Adrenal gland (tissue), 12 donors: ENCODE results near the gene FAM219B. TPM values are rescaled to one million over a fixed set of nuclear protein-coding genes. Genes with fewer than 3 reads are reported as not detected.
A peak's percentile ranks its signal among the peaks of the same experiment; 100 is the strongest.
"Not testable (repeated sequence)": the region's sequence is repeated elsewhere in the genome, so short reads cannot be mapped to it uniquely, and the experiment has no call there.

ENCODE experiments used
- DNase-seq, 7 donors: peaks; one replicate each; pipeline ENCODE4 v3.0.0-alpha.2; 2019 to 2020
- H3K27ac ChIP-seq, 5 donors: fragments of 200-600 bp; sonication (generic) in 4 of 5; 1 replicate in 3 of 5; 2 replicates in 2 of 5; pipeline versions ENCODE4 v1.5.1 to v1.8.0; 2016 to 2020; ENCODE audit warnings: mild to moderate bottlenecking in 1 of 5
- H3K27me3 ChIP-seq: fragments of 200-600 bp; 2 replicates; pipeline ENCODE4 v1.8.0; 2021
- H3K36me3 ChIP-seq, 2 donors: fragments of 200-600 bp; replicated peaks in 1 of 2; 1 replicate in 1 of 2; 2 replicates in 1 of 2; pipeline versions ENCODE4 v1.5.1 to v1.8.0; 2018 to 2022
- H3K4me1 ChIP-seq, 2 donors: fragments of 200-600 bp; replicated peaks in 1 of 2; 1 replicate in 1 of 2; 2 replicates in 1 of 2; pipeline versions ENCODE4 v1.5.1 to v1.8.0; 2018 to 2021
- H3K4me3 ChIP-seq, 4 donors: fragments of 200-600 bp; sonication (generic) in 3 of 4; one replicate each; pipeline ENCODE4 v1.5.1; 2016 to 2018
- H3K9me3 ChIP-seq, 3 donors: fragments of 200-600 bp; sonication (generic) in 1 of 3; replicated peaks in 1 of 3; 1 replicate in 2 of 3; 2 replicates in 1 of 3; pipeline versions ENCODE4 v1.5.1 to v1.8.0; 2016 to 2021
- CTCF ChIP-seq, 6 experiments: fragments of 450-650 bp in 4 of 6; fragments of 200-600 bp in 2 of 6; sonication (generic) in 1 of 6; IDR thresholded peaks; 1 replicate in 5 of 6; 2 replicates in 1 of 6; pipeline versions ENCODE4 v1.5.1 to v1.8.0; 2016 to 2021; ENCODE audit warnings: antibody characterized with exemption in 6 of 6, mild to moderate bottlenecking in 2 of 6, moderate library complexity in 1 of 6
- POLR2A ChIP-seq, 2 donors: fragments of 450-650 bp; IDR thresholded peaks; one replicate each; pipeline ENCODE4 v1.6.1; 2017; ENCODE audit warnings: antibody characterized with exemption in 2 of 2, mild to moderate bottlenecking in 2 of 2, moderate library complexity in 1 of 2
- WGBS, 4 donors: extraction: QIAGEN DNeasy Blood & Tissue Kit in 2 of 4; methylation state at CpG; one replicate each; pipeline versions ENCODE4 v1.1.5 to v1.1.7; 2013 to 2017; 5-methylcytosine and 5-hydroxymethylcytosine counted together
- intact Hi-C, 2 donors: fragments of 100-400 bp; cut with DNase I; formaldehyde crosslinking; loops; one replicate each; pipeline versions ENCODE4 v1.14.1 to v1.15.0; 2022 to 2023
- polyA plus RNA-seq, 3 donors: library from polyadenylated mRNA; stranded (reverse); fragments of 200-250 nt in 2 of 3; fragments of 350-450 nt in 1 of 3; fragmentation: Illumina TruSeq in 1 of 3; extraction: RNeasy Lipid Tissue Mini Kit (QIAGEN cat#74804) in 1 of 3; gene quantifications; one replicate each; pipeline ENCODE4 v1.2.3, GENCODE V29; 2013 to 2014
- total RNA-seq, 9 donors: library from RNA; depleted of rRNA in 4 of 9; stranded (reverse); fragments of >200 nt in 4 of 9; fragments of 120-200 nt in 1 of 9; fragmentation: NEBNext Ultra II Directional in 1 of 9; extraction: Animal tissue kit (Norgen Biotek cat#: 25700) in 1 of 9; gene quantifications; one replicate each; pipeline versions ENCODE4 v1.1.0 to v1.2.4, GENCODE V29; 2013 to 2023
- donor health status: healthy with polysubstance abuse.
- donor health status: Bipolar disorder and iron deficiency.
- donor health status: DM: yes; HTN: yes; CAD: no.
- donor health status: DM: no; HTN: no; CAD: no.
- donor health status: DM: no; HTN: no; CAD: no.
- donor health status: DM: yes; HTN: yes; CAD: no.

FAM219B gene
- total and polyA plus RNA-seq, 12 donors = 44.0 to 112 (median 72.4) TPM

- WGBS, 4 donors = 0 to 1% (median 1%) methylated on average over 7 to 18 of the region's 18 CpGs
- no peak for DNase-seq
- intact Hi-C loops = no loop called here
- Histone ChIP-seq H3K4me3 (peak overlapping the region; percentile 71 to 97 (median 88)), H3K9me3 (no peaks in the 10 kb centered on the region), H3K27ac (peak overlapping the region; percentile 91 to 98 (median 96)), H3K36me3 (no peaks in the 10 kb centered on the region), H3K27me3 (no peaks in the 10 kb centered on the region), H3K4me1 (peaks cover 0 to 27% of the 10 kb centered on the region in 2 donors)
- TF ChIP-seq CTCF (IDR thresholded peaks at IDR 0.05) (no peak), POLR2A (IDR thresholded peaks at IDR 0.05) (no peak)
Observed at GRCh38 chr15:74937272-74937589, 30.6 kb upstream of the FAM219B start.

- H3K4me3 ChIP-seq, H3K27me3 ChIP-seq, H3K27ac ChIP-seq, DNase-seq, H3K9me3 ChIP-seq, intact Hi-C loops: not testable (repeated sequence)
- Histone ChIP-seq H3K4me1 (peaks cover 0 to 27% of the 10 kb centered on the region in 2 donors), H3K36me3 (peaks cover 0 to 10% of the 10 kb centered on the region in 2 donors)
- WGBS, 4 donors = 86 to 96% (median 87%) methylated on average over 3 of the region's 3 CpGs
Observed at GRCh38 chr15:74935193-74935592, 28.5 kb upstream of the FAM219B start.

DNA sequence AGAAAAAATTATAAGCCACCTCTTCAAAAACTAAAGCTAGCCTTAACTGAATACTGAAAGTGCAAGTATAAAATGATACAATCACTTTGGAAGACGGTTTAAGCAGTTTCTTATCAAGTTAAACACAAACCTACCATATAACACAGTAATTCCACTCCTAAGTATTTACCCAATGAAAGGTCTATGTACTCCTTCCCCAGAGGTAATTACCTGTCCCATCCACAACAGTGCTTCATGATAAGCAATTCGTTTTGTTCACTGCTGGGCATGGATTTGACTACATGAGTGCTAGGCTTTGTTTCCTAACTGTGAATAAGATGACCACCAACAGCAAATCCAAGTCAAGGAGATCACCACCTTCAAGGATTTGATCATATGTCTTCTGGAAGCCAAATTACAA is 26.9 kb upstream of the FAM219B start:
- Histone ChIP-seq H3K27me3 (no peaks in the 10 kb centered on the region), H3K36me3 (peaks cover 0 to 25% of the 10 kb centered on the region in 2 donors), H3K4me1 (peaks cover 0 to 27% of the 10 kb centered on the region in 2 donors), H3K9me3 (no peaks in the 10 kb centered on the region), H3K4me3 (no peak overlapping the region), H3K27ac (no peak overlapping the region)
- no peak for DNase-seq
- intact Hi-C loops = no loop called here
- 67 to 78% (median 71%) methylated on average over 2 of the region's 2 CpGs for WGBS, 4 donors
- TF ChIP-seq POLR2A (IDR thresholded peaks at IDR 0.05) (no peak), CTCF (IDR thresholded peaks at IDR 0.05) (no peak)

DNA sequence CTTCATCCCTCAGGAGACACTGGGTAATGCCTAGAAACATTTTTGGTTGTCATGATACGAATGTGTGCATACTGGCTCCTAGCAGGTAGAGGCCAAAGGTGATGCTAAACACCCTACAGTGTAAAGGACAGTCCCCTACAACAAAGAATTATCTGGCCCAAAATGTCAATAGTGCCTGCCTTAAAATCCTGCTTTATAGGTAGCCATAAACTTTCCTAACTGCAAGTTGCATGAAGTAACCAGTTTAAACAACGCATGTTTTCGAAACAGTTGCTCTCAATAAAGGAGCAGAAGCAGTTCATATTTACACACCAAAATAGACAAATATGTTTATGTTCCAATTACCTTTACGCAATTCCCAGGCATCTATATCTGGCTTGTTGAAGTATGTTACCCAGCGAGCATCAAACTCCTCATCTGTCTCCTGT is 22.1 kb upstream of the FAM219B start:
- 96 to 99% (median 98%) methylated on average over 5 of the region's 5 CpGs for WGBS, 4 donors
- Histone ChIP-seq H3K27ac (no peak overlapping the region), H3K27me3 (no peaks in the 10 kb centered on the region), H3K36me3 (peaks cover 0 to 58% of the 10 kb centered on the region in 2 donors), H3K4me3 (no peak overlapping the region), H3K9me3 (no peaks in the 10 kb centered on the region), H3K4me1 (no peaks in the 10 kb centered on the region)
- intact Hi-C loops = no loop called here
- no peak for DNase-seq
- TF ChIP-seq CTCF (IDR thresholded peaks at IDR 0.05) (no peak), POLR2A (IDR thresholded peaks at IDR 0.05) (no peak)

- 89 to 98% (median 95%) methylated on average over 3 of the region's 3 CpGs for WGBS, 4 donors
- TF ChIP-seq POLR2A (IDR thresholded peaks at IDR 0.05) = no peak
- TF ChIP-seq CTCF (IDR thresholded peaks at IDR 0.05) = no peak
- H3K36me3 ChIP-seq = peaks cover 0 to 84% of the 10 kb centered on the region in 2 donors
Observed at GRCh38 chr15:74924525-74924924, 17.9 kb upstream of the FAM219B start.

More at GRCh38 chr15:74924525-74924924, 17.9 kb upstream of the FAM219B start:
- no peak for DNase-seq
- Histone ChIP-seq H3K27ac (no peak overlapping the region), H3K4me3 (no peak overlapping the region), H3K27me3 (no peaks in the 10 kb centered on the region), H3K9me3 (no peaks in the 10 kb centered on the region), H3K4me1 (no peaks in the 10 kb centered on the region)
- intact Hi-C loops = no loop called here
